A673 (cell line): ENCODE data around the gene WNK1. TPM values are rescaled to one million over a fixed set of nuclear protein-coding genes. Genes with fewer than 3 reads are reported as not detected.
A peak's percentile ranks its signal among the peaks of the same experiment; 100 is the strongest.

Experiments used
- BruUV-seq: library from RNA; stranded (reverse); fragments of 400-500 nt; replicated peaks from 2 replicates; lab custom pipeline; 2021; lab: Mats Ljungman, UMichigan
- CTCF ChIA-PET: fragments of 300-600 bp; sonication (Branson Sonifier 250); formaldehyde crosslinking; loops from one replicate; lab custom pipeline; 2022; ENCODE audit warnings: antibody characterized with exemption; lab: Charles Lee
- POLR2A ChIA-PET: fragments of 300-600 bp; sonication (Branson Sonifier 250); formaldehyde crosslinking; loops from one replicate; lab custom pipeline; 2022; ENCODE audit warnings: antibody characterized with exemption; ENCODE audit not compliant: low non-redundant PET; lab: Charles Lee
- DNase-seq: peaks from one replicate; pipeline ENCODE4 v3.0.0-alpha.2; 2015; ENCODE audit warnings: low spot score
- H3K27ac ChIP-seq: fragments of 200-600 bp; sonication (generic); 2 replicates; pipeline ENCODE4 v1.5.1; 2016; ENCODE audit warnings: mixed run types, low read depth, mild to moderate bottlenecking, mixed read lengths, antibody characterized with exemption, low read length; ENCODE audit not compliant: poor library complexity, severe bottlenecking
- H3K27me3 ChIP-seq: fragments of 200-600 bp; sonication (generic); replicated peaks from 2 replicates; pipeline ENCODE4 v1.6.1; 2017; ENCODE audit warnings: mixed run types, low read depth, mild to moderate bottlenecking, mixed read lengths, antibody characterized with exemption, low read length; ENCODE audit not compliant: insufficient read depth, poor library complexity
- H3K36me3 ChIP-seq: fragments of 200-600 bp; sonication (generic); 2 replicates; pipeline ENCODE4 v1.6.1; 2016; ENCODE audit warnings: mixed run types, mild to moderate bottlenecking, mixed read lengths, antibody characterized with exemption, low read length; ENCODE audit not compliant: insufficient read depth, poor library complexity, severe bottlenecking
- H3K4me1 ChIP-seq: fragments of 200-600 bp; sonication (generic); 2 replicates; pipeline ENCODE4 v1.6.1; 2017; ENCODE audit warnings: mixed run types, mild to moderate bottlenecking, mixed read lengths, antibody characterized with exemption, low read length; ENCODE audit not compliant: insufficient read depth, poor library complexity, severe bottlenecking
- H3K4me3 ChIP-seq: fragments of 200-600 bp; sonication (generic); 2 replicates; pipeline ENCODE4 v1.5.1; 2016; ENCODE audit warnings: low read depth, mixed run types, mild to moderate bottlenecking, mixed read lengths, low read length; ENCODE audit not compliant: poor library complexity, severe bottlenecking
- H3K9me3 ChIP-seq: fragments of 200-600 bp; sonication (generic); 2 replicates; pipeline ENCODE4 v1.6.1; 2016; ENCODE audit warnings: mixed run types, low read depth, mild to moderate bottlenecking, mixed read lengths, antibody characterized with exemption, low read length; ENCODE audit not compliant: poor library complexity, severe bottlenecking
- CTCF ChIP-seq: fragments of 300-800, 200-600 bp; sonication (generic); conservative IDR thresholded peaks from 2 replicates; pipeline ENCODE4 v1.5.1; 2017; ENCODE audit warnings: low read depth, mild to moderate bottlenecking, antibody characterized with exemption, low read length, moderate library complexity, mixed read lengths
- EZH2 ChIP-seq: fragments of 200-600 bp; sonication (generic); IDR thresholded peaks from 2 replicates; pipeline ENCODE4 v1.6.1; 2017; ENCODE audit warnings: borderline replicate concordance, low read depth, mild to moderate bottlenecking, mixed read lengths, antibody characterized with exemption, low read length; ENCODE audit not compliant: poor library complexity, severe bottlenecking
- intact Hi-C: fragments of 100-400 bp; cut with micrococcal nuclease; formaldehyde crosslinking; loops from one replicate; pipeline ENCODE4 v1.10.0; 2022; ENCODE audit not compliant: unreplicated experiment
- total RNA-seq: library from RNA; stranded (reverse); gene quantifications from 2 replicates; pipeline ENCODE4 v1.2.3, GENCODE V29; 2021

Gene WNK1
- total RNA-seq, 1 experiment from 2014 or later = 161 TPM

- Histone ChIP-seq H3K9me3 (no peaks in the 10 kb centered on the region), H3K27ac (no peak overlapping the region), H3K4me3 (no peak overlapping the region), H3K4me1 (no peaks in the 10 kb centered on the region), H3K27me3 (no peaks in the 10 kb centered on the region), H3K36me3 (peaks cover 10% of the 10 kb centered on the region)
- intact Hi-C loops = no loop called here
- BruUV-seq = no TSS peak
- ChIA-PET CTCF (no interaction called here), POLR2A (no interaction called here)
- no peak for TF ChIP-seq EZH2
- no peak for TF ChIP-seq CTCF
- DNase-seq = no peak
Observed at GRCh38 chr12:936377-937345, 184.3 kb downstream of the WNK1 start.

GRCh38 chr12:938810-939209, 186.4 kb downstream of the WNK1 start:
- CTCF ChIA-PET = interaction anchor here (1.5 kb wide), 1 partner anchor 11 kb away, joined by 4 read pairs; the partner anchor contains the start of gene RAD52
- Histone ChIP-seq H3K4me3 (no peak overlapping the region), H3K36me3 (peaks cover 18% of the 10 kb centered on the region), H3K4me1 (no peaks in the 10 kb centered on the region), H3K9me3 (no peaks in the 10 kb centered on the region), H3K27ac (peak overlapping the region; percentile 40), H3K27me3 (no peaks in the 10 kb centered on the region)
- POLR2A ChIA-PET = no interaction called here
- TF ChIP-seq EZH2 = no peak
- TF ChIP-seq CTCF = no peak
- intact Hi-C loops = no loop called here
- no peak for DNase-seq
- no TSS peak for BruUV-seq

GRCh38 chr12:943051-943450, 190.7 kb downstream of the WNK1 start:
- intact Hi-C loops = no loop called here
- H3K4me1 ChIP-seq = no peaks in the 10 kb centered on the region
- ChIA-PET CTCF (no interaction called here), POLR2A (no interaction called here)
- no peaks in the 10 kb centered on the region for H3K9me3 ChIP-seq
- BruUV-seq = no TSS peak
- no peak for DNase-seq
- no peaks in the 10 kb centered on the region for H3K27me3 ChIP-seq
- no peak overlapping the region for H3K27ac ChIP-seq
- peaks cover 19% of the 10 kb centered on the region for H3K36me3 ChIP-seq
- no peak for TF ChIP-seq EZH2
- TF ChIP-seq CTCF = no peak
- no peak overlapping the region for H3K4me3 ChIP-seq
